ENCODE measurements around the gene ATXN2. TPM values are rescaled to one million over a fixed set of nuclear protein-coding genes. Genes with fewer than 3 reads are reported as not detected.
A peak's percentile ranks its signal among the peaks of the same experiment; 100 is the strongest.

ATXN2 gene
- total and polyA plus RNA-seq, 9 of the 15 experiments (the other 6 are each of a cell fraction or from before 2014, with no cell fraction given), result 16.8 to 67.8 (median 29.3) TPM

DNA sequence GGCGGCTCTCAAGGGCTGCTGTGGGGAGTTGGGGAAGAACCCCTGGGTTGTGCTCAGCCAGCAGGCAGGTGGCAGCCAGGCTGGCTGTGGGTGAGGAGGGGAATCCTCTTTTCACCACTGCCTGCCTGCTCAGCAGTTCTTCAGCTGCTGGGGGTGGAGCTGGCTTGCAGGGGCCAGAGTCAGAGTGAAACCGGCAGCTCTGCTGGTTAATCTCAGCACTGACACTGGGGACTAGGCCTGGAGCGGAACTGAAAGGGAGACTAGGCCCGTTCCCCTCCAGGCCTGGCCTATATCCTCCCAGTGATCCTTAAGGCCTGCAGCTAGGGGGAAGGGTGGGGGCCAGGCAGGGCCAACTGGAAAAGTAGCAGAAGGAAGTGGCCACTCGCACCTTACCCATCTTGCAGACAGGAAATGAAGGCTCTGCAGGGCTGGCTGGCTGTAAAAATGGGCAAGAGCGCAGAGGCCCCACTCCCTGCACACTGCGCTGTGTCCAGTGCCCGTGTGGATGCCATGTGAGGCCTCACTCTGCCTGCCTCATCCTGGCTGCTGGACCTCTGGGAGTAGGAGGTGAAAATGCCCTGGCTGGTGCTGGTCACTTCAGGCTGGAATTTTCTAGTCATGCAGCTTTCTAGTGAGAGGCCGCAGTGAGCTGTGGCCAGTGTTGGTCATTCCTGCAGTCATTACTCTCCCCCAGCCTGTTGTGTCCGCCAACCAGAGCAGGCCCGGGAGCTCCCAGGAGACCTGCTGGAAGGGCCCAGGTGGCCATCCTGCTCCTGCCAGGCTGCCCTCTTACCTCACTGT is 154.0 kb downstream of the ATXN2 start:
- H3K4me1 ChIP-seq (replicated peaks in 1 of 2; ENCODE audit: control insufficient read depth in 2 of 2, insufficient read depth in 2 of 2, low read length in 2 of 2), result peaks cover 14 to 33% of the 10 kb centered on the region in 2 experiments

More for the DNA sequence above, 154.0 kb downstream of the ATXN2 start:
- peak overlapping the region; percentile 37; the same call in 1 of the 2 replicates for H3K4me2 ChIP-seq (ENCODE audit: insufficient read depth, low read length)
- H3K9me3 ChIP-seq (replicated peaks; ENCODE audit: control insufficient read depth, insufficient read depth, low read depth, low read length), result no peaks in the 10 kb centered on the region
- FAIRE-seq (peak; percentile 46), DNase-seq (ENCODE audit: extremely low read depth in 1 of 4, low spot score in 3 of 4) (no peak), ATAC-seq (peak; percentile 26)
- ChIA-PET CTCF (ENCODE audit: low intra/inter-chr PET ratio) (no interaction called here), POLR2A (interaction anchor here (0.6 to 3.5 kb wide), 7 partner anchors 10 to 295 kb away, joined by 3 to 16 read pairs (median 3); no protein-coding TSS in a partner anchor)
- H2AFZ ChIP-seq (ENCODE audit: low read depth, low read length), result no peak overlapping the region
- WGBS (ENCODE audit: insufficient coverage, low coverage, missing lambda C conversion rate), result 81% methylated on average over 9 of the region's 11 CpGs
- H3K79me2 ChIP-seq (ENCODE audit: control insufficient read depth, insufficient read depth, low read length), result peaks cover 60% of the 10 kb centered on the region
- H3K27me3 ChIP-seq (ENCODE audit: control insufficient read depth in 2 of 2, insufficient read depth in 2 of 2, low read length in 2 of 2), result no peaks in the 10 kb centered on the region
- in situ Hi-C loops (cut with MboI) (no loop called here), intact Hi-C loops (cut with micrococcal nuclease) (no loop called here)
- peak overlapping the region; percentile 54; the same call in 2 of the 3 replicates for H3K27ac ChIP-seq (ENCODE audit: extremely low read depth, low read depth, low read length)
- H3K4me3 ChIP-seq, result no peak overlapping the region
- H3K36me3 ChIP-seq (ENCODE audit: control insufficient read depth, insufficient read depth, low read length), result peaks cover 99% of the 10 kb centered on the region
- TF ChIP-seq NR3C1 (CRISPR knock-in tag; IDR thresholded peaks at IDR 0.05) (no peak), ZNF316 (IDR thresholded peaks at IDR 0.05) (peak; percentile 53; the same call in 1 of the 2 replicates), C11orf30 (IDR thresholded peaks at IDR 0.05; ENCODE audit: low read depth) (peak; percentile 37; the same call in 1 of the 2 replicates), MAFK (IDR thresholded peaks at IDR 0.05; ENCODE audit: low read length) (0 out of 2 replicates have a peak, but pooled peaks have one; percentile 33), RBM22 (IDR thresholded peaks at IDR 0.05; ENCODE audit: low read depth, low read length, poor library complexity, severe bottlenecking) (peak; percentile 97), POLR2G (IDR thresholded peaks at IDR 0.05; ENCODE audit: low read depth, low read length) (peak; percentile 37), SMC3 (conservative IDR thresholded peaks at IDR 0.05; ENCODE audit: insufficient read depth, low read depth, low read length) (no peak), ZFX (CRISPR knock-in tag; IDR thresholded peaks at IDR 0.05) (0 out of 2 replicates have a peak, but pooled peaks have one; percentile 37), POLR2A (conservative IDR thresholded peaks at IDR 0.05) (0 out of 2 replicates have a peak, but pooled peaks have one; percentile 19), TAF7 (tag; IDR thresholded peaks at IDR 0.05) (no peak), CBFB (CRISPR knock-in tag; IDR thresholded peaks at IDR 0.05) (0 out of 2 replicates have a peak, but pooled peaks have one; percentile 29), SIRT6 (IDR thresholded peaks at IDR 0.05; ENCODE audit: low read depth, low read length) (peak; percentile 17)
- TF ChIP-seq, protein P1, sequence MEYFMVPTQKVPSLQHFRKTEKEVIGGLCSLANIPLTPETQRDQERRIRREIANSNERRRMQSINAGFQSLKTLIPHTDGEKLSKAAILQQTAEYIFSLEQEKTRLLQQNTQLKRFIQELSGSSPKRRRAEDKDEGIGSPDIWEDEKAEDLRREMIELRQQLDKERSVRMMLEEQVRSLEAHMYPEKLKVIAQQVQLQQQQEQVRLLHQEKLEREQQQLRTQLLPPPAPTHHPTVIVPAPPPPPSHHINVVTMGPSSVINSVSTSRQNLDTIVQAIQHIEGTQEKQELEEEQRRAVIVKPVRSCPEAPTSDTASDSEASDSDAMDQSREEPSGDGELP (CRISPR knock-in tag; IDR thresholded peaks at IDR 0.05; ENCODE audit: borderline replicate concordance), result peak; percentile 21; the same call in 1 of the 2 replicates
- BruUV-seq (replicated peaks), result no TSS peak
- H4K20me1 ChIP-seq (replicated peaks; ENCODE audit: control insufficient read depth, insufficient read depth, low read length), result peaks cover 55% of the 10 kb centered on the region
- H3K9ac ChIP-seq (ENCODE audit: insufficient read depth in 1 of 2, low read depth in 2 of 2, low read length in 2 of 2), result peak overlapping the region; percentile 19 to 85; a peak in 3 of 4 replicates
- peaks cover 8% of the 10 kb centered on the region for H3K9me1 ChIP-seq (ENCODE audit: control insufficient read depth, insufficient read depth, low read length)

Data from K562 (cell line).